ENCODE data around the gene PAGR1. TPM values are rescaled to one million over a fixed set of nuclear protein-coding genes. Genes with fewer than 3 reads are reported as not detected.
"Not testable (repeated sequence)": the region's sequence is repeated elsewhere in the genome, so short reads cannot be mapped to it uniquely, and the experiment has no call there.

PAGR1 gene
- total and polyA plus RNA-seq, 2 of the 8 experiments (the other 6 are each of a cell fraction or from before 2014, with no cell fraction given) = 35.4 to 56.4 TPM

GRCh38 chr16:29783094-29783953 lies 32.6 kb upstream of the PAGR1 start:
- POLR2A ChIA-PET (ENCODE audit: partially characterized antibody) = interaction anchor here (1.3 to 2.5 kb wide), 4 partner anchors 9 to 47 kb away, joined by 4 to 9 read pairs (median 5); partner anchors contain the start of gene C16orf54
- 90% methylated on average over 13 of the region's 13 CpGs; no CpG with 5 or more reads in 1 of the 2 experiments for WGBS, 2 experiments (ENCODE audit: extremely low coverage in 1 of 2, insufficient coverage in 1 of 2, insufficient read length in 1 of 2, insufficient replicate concordance in 2 of 2, low coverage in 1 of 2, low lambda C conversion rate in 2 of 2, missing lambda C conversion rate in 1 of 2)

More at GRCh38 chr16:29783094-29783953, 32.6 kb upstream of the PAGR1 start:
- H3K56ac ChIP-seq (replicated peaks; ENCODE audit: insufficient read length, low read depth, low read length); H3K9ac ChIP-seq (replicated peaks in 1 of 4; ENCODE audit: extremely low read depth in 1 of 4, low read depth in 3 of 4, low read length in 3 of 4); H4K8ac ChIP-seq (ENCODE audit: extremely low read depth, insufficient read depth, low read length); H2BK12ac ChIP-seq (ENCODE audit: low read depth, low read length); H3K14ac ChIP-seq (ENCODE audit: insufficient read length); H3K23me2 ChIP-seq (ENCODE audit: low read depth, low read length); H2BK20ac ChIP-seq (ENCODE audit: low read length); H3K79me1 ChIP-seq (ENCODE audit: low read depth, low read length); H3K36me3 ChIP-seq (ENCODE audit: control insufficient read depth in 2 of 4, insufficient read depth in 4 of 4, low read length in 3 of 4); H4K5ac ChIP-seq (ENCODE audit: insufficient read length, low read depth, low read length); H3K23ac ChIP-seq (ENCODE audit: insufficient read length); H3K4me1 ChIP-seq (replicated peaks in 1 of 4; ENCODE audit: control insufficient read depth in 3 of 4, insufficient read depth in 4 of 4, low read length in 3 of 4); DNase-seq (ENCODE audit: low read depth in 1 of 2, low spot score in 2 of 2); H4K20me1 ChIP-seq (replicated peaks in 1 of 2; ENCODE audit: control insufficient read depth in 1 of 2, insufficient read depth in 2 of 2, low read length in 2 of 2); H3K4me3 ChIP-seq (ENCODE audit: extremely low read depth in 1 of 4, insufficient read depth in 2 of 4, low read depth in 3 of 4, low read length in 4 of 4); H3K79me2 ChIP-seq (ENCODE audit: control insufficient read depth in 1 of 2, insufficient read depth in 2 of 2, low read length in 2 of 2); H3K9me3 ChIP-seq (ENCODE audit: insufficient read depth in 2 of 2, low read depth in 1 of 2, low read length in 1 of 2); H2BK5ac ChIP-seq (ENCODE audit: low read depth, low read length); H2BK120ac ChIP-seq (replicated peaks; ENCODE audit: low read depth, low read length); H2AK5ac ChIP-seq (ENCODE audit: low read depth, low read length); H3K27ac ChIP-seq (ENCODE audit: low read depth, low read length); FAIRE-seq; H4K91ac ChIP-seq (replicated peaks; ENCODE audit: insufficient read length, low read length); H3K18ac ChIP-seq (ENCODE audit: extremely low read depth, low read length); H2BK15ac ChIP-seq (ENCODE audit: low read length); H3K4ac ChIP-seq (replicated peaks; ENCODE audit: insufficient read length, low read depth, low read length); H3K27me3 ChIP-seq (replicated peaks in 1 of 4; ENCODE audit: control insufficient read depth in 3 of 4, extremely low read depth in 1 of 4, insufficient read depth in 3 of 4, low read length in 3 of 4): not testable (repeated sequence)
- Histone ChIP-seq H2AFZ (ENCODE audit: low read length) (peak overlapping the region; percentile 60; the same call in 1 of the 2 replicates), H3K4me2 (ENCODE audit: insufficient read depth in 1 of 2, low read depth in 2 of 2, low read length in 2 of 2) (peak overlapping the region in 1 of 2 experiments; percentile 11; a peak in 1 of 4 replicates)
- CTCF ChIA-PET (ENCODE audit: partially characterized antibody) = interaction anchor here (2.0 to 4.3 kb wide), 3 partner anchors 9 to 96 kb away, joined by 5 to 29 read pairs (median 15); no protein-coding TSS in a partner anchor
